OCI-LY3 (cell line): Measurements from ENCODE around the gene GDF2.

Experiments
- H2AFZ ChIP-seq: fragments of 200-600, 300-600 bp; shearing (Covaris generic); 2 replicates; pipeline ENCODE4 v1.6.0; 2014; ENCODE audit warnings: antibody characterized with exemption, low read depth, low read length
- H3K27ac ChIP-seq: fragments of 200-600, 300-600 bp; sonication (generic); 2 replicates; pipeline ENCODE4 v1.5.1; 2014; ENCODE audit warnings: mild to moderate bottlenecking, low read length, moderate library complexity, mixed read lengths
- H3K27me3 ChIP-seq: fragments of 200-600, 300-600 bp; sonication (generic); 2 replicates; pipeline ENCODE4 v1.6.1; 2014; ENCODE audit warnings: low read depth, low read length, mixed read lengths
- H3K36me3 ChIP-seq: fragments of 200-600, 300-600 bp; sonication (generic); replicated peaks from 2 replicates; pipeline ENCODE3; 2014; ENCODE audit warnings: low read depth, low read length, mixed read lengths
- H3K4me1 ChIP-seq: fragments of 300-600, 200-600 bp; sonication (generic); 2 replicates; pipeline ENCODE4 v1.6.1; 2014; ENCODE audit warnings: low read length, mixed read lengths
- H3K4me2 ChIP-seq: fragments of 200-600, 300-600 bp; sonication (generic); 2 replicates; pipeline ENCODE4 v1.6.1; 2014; ENCODE audit warnings: low read length, mixed read lengths
- H3K4me3 ChIP-seq: fragments of 300-600, 200-600 bp; sonication (generic); 2 replicates; pipeline ENCODE4 v1.5.1; 2014; ENCODE audit warnings: antibody characterized with exemption, mild to moderate bottlenecking, low read length, moderate library complexity
- H3K79me2 ChIP-seq: fragments of 300-600, 200-600 bp; shearing (Covaris generic); 2 replicates; pipeline ENCODE4 v1.6.1; 2014; ENCODE audit warnings: mild to moderate bottlenecking, low read length, mixed read lengths
- H3K9ac ChIP-seq: fragments of 300-600, 200-600 bp; shearing (Covaris generic); 2 replicates; pipeline ENCODE4 v1.6.0; 2014; ENCODE audit warnings: mild to moderate bottlenecking, low read length, moderate library complexity
- H3K9me3 ChIP-seq: fragments of 200-600, 300-600 bp; shearing (Covaris generic); 2 replicates; pipeline ENCODE4 v1.6.1; 2014; ENCODE audit warnings: low read length, mixed read lengths; ENCODE audit not compliant: insufficient read depth
- H4K20me1 ChIP-seq: fragments of 200-600, 300-600 bp; sonication (generic); 2 replicates; pipeline ENCODE4 v1.6.1; 2016; ENCODE audit warnings: low read length, mixed read lengths; ENCODE audit not compliant: insufficient read depth
- EZH2phosphoT487 ChIP-seq: fragments of 200-600 bp; shearing (Covaris generic); IDR thresholded peaks from 2 replicates; pipeline ENCODE4 v1.6.1; 2018; ENCODE audit warnings: antibody characterized with exemption, mixed run types, low read depth
- TF ChIP-seq, protein P1 (sequence below): fragments of 200-600, 300-600 bp; sonication (generic); IDR thresholded peaks from 2 replicates; pipeline ENCODE4 v1.5.1; 2014; ENCODE audit warnings: antibody characterized with exemption, low read length, low read depth

Gene GDF2

DNA sequence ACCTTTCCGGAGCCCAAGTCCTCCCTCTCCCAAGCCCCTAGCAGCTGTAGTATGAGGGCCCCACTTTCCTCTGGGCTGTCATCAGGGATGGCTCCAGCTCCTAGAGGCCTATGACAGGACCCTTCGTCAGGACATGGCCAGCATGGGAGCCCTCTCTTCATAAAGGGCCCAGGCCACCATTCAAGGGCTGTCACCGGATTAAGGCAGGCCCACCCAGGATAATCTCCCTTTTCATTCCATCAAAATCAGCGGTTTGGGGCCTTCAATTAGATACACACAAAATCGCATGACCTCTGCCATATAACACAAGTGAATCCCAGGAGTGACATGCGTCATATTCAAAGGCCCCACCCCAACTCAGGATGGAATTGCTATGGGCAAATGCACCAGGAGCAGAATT is 34.4 kb upstream of the GDF2 start:
- H3K4me1 ChIP-seq, result no peaks in the 10 kb centered on the region
- H3K4me2 ChIP-seq, result no peak overlapping the region
- no peak overlapping the region for H2AFZ ChIP-seq
- H3K4me3 ChIP-seq, result no peak overlapping the region
- H3K27me3 ChIP-seq, result no peaks in the 10 kb centered on the region
- no peaks in the 10 kb centered on the region for H4K20me1 ChIP-seq
- H3K27ac ChIP-seq, result no peak overlapping the region
- no peaks in the 10 kb centered on the region for H3K9me3 ChIP-seq
- no peaks in the 10 kb centered on the region for H3K79me2 ChIP-seq
- no peak overlapping the region for H3K9ac ChIP-seq
- TF ChIP-seq, protein P1, sequence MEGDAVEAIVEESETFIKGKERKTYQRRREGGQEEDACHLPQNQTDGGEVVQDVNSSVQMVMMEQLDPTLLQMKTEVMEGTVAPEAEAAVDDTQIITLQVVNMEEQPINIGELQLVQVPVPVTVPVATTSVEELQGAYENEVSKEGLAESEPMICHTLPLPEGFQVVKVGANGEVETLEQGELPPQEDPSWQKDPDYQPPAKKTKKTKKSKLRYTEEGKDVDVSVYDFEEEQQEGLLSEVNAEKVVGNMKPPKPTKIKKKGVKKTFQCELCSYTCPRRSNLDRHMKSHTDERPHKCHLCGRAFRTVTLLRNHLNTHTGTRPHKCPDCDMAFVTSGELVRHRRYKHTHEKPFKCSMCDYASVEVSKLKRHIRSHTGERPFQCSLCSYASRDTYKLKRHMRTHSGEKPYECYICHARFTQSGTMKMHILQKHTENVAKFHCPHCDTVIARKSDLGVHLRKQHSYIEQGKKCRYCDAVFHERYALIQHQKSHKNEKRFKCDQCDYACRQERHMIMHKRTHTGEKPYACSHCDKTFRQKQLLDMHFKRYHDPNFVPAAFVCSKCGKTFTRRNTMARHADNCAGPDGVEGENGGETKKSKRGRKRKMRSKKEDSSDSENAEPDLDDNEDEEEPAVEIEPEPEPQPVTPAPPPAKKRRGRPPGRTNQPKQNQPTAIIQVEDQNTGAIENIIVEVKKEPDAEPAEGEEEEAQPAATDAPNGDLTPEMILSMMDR, result no peak
- no peak for TF ChIP-seq EZH2phosphoT487
- no peaks in the 10 kb centered on the region for H3K36me3 ChIP-seq

DNA sequence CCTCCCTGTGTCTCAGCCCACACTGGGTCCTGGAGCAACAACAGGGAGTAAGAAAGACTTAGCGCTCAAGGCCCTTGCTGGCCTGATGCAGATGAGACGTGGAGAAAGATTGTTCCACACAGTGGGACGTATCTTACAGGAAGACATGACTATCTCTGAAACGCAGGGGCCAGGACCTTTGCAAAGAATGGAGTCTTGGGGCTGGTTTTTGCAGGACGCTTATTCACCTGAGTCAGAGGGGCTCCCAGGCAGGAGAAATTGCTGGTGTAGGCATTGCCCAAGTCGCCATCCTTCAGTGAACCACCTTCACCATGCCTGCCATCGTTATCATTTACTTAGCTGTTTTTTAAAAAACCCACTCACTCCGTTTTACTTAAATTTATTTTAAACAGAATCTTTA is 34.0 kb upstream of the GDF2 start:
- no peaks in the 10 kb centered on the region for H3K79me2 ChIP-seq
- no peak for TF ChIP-seq EZH2phosphoT487
- TF ChIP-seq, protein P1, result no peak
- H3K4me2 ChIP-seq, result no peak overlapping the region
- H3K4me3 ChIP-seq, result no peak overlapping the region
- H3K4me1 ChIP-seq, result no peaks in the 10 kb centered on the region
- H4K20me1 ChIP-seq, result no peaks in the 10 kb centered on the region
- no peaks in the 10 kb centered on the region for H3K27me3 ChIP-seq
- H2AFZ ChIP-seq, result no peak overlapping the region
- H3K9ac ChIP-seq, result no peak overlapping the region
- H3K9me3 ChIP-seq, result no peaks in the 10 kb centered on the region
- no peaks in the 10 kb centered on the region for H3K36me3 ChIP-seq
- H3K27ac ChIP-seq, result no peak overlapping the region

DNA sequence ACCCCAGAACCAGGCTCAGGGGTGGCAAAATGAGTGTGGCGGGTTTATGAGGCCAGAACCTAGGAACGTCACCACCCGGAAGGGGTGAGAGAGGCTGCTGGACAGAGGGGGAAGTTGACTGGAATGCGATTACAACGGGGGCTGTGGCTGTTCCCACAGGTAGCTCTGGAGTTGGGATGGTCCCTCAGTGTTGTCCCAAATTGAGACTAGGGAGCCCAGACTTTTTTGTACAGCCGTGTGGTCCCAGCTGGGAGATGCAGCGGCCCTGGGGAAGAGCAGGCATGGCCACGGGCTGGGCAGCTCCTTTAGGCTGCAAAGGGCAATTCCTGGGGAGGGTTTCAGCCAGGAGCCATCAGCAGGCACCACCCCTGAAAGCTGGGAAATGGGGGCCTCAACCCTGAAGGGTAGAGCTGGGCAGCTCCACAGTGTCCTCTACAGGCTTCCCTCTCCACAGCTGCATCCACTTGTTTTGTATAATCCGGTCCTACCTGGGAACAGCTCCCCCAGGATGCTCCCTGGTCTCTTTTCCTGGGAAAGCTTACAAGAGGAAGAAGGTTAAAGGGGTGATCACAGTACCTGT is 33.2 kb upstream of the GDF2 start:
- no peak overlapping the region for H3K4me2 ChIP-seq
- no peak overlapping the region for H3K4me3 ChIP-seq
- H3K79me2 ChIP-seq, result no peaks in the 10 kb centered on the region
- H3K9ac ChIP-seq, result no peak overlapping the region
- no peaks in the 10 kb centered on the region for H3K27me3 ChIP-seq
- no peak overlapping the region for H3K27ac ChIP-seq
- no peak overlapping the region for H2AFZ ChIP-seq
- no peaks in the 10 kb centered on the region for H3K4me1 ChIP-seq
- no peaks in the 10 kb centered on the region for H3K9me3 ChIP-seq
- no peaks in the 10 kb centered on the region for H3K36me3 ChIP-seq
- no peaks in the 10 kb centered on the region for H4K20me1 ChIP-seq
- TF ChIP-seq, protein P1, result no peak
- TF ChIP-seq EZH2phosphoT487, result no peak

DNA sequence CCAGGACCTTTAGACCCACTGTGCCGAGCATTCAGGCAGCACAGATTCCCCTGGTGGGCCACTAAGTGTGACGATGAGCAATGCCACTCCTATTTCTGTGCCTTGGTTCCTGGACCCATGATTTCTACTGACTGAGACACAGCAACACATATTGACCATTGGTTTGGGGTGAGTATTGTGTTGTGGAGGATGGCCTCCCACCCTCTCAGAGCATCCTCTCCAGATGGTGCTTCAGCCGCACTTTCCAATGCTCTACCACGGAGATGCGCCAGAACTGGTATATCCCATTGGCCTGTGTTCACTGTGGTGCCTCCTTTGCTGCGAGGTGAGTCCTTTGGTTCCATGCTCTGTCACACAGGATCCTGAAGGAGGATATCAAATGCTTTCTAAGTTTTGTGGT is 32.3 kb upstream of the GDF2 start:
- Histone ChIP-seq H4K20me1 (no peaks in the 10 kb centered on the region), H2AFZ (no peak overlapping the region), H3K79me2 (no peaks in the 10 kb centered on the region), H3K9me3 (no peaks in the 10 kb centered on the region), H3K27me3 (no peaks in the 10 kb centered on the region), H3K4me1 (no peaks in the 10 kb centered on the region), H3K4me2 (no peak overlapping the region), H3K36me3 (no peaks in the 10 kb centered on the region), H3K4me3 (no peak overlapping the region), H3K27ac (no peak overlapping the region), H3K9ac (no peak overlapping the region)
- TF ChIP-seq, protein P1, result no peak
- no peak for TF ChIP-seq EZH2phosphoT487
